ENCODE results near the gene CLIC1. TPM values are rescaled to one million over a fixed set of nuclear protein-coding genes. Genes with fewer than 3 reads are reported as not detected.
A peak's percentile ranks its signal among the peaks of the same experiment; 100 is the strongest.

Gene CLIC1
- total RNA-seq, 2 experiments from 2014 or later: 314 to 413 TPM

GRCh38 chr6:31779908-31780307 lies 43.6 kb upstream of the CLIC1 start:
- peaks cover 73% of the 10 kb centered on the region for H3K36me3 ChIP-seq (ENCODE audit: insufficient read depth, low read length)
- intact Hi-C loops (cut with micrococcal nuclease; ENCODE audit: unreplicated experiment): no loop called here
- DNase-seq (ENCODE audit: low spot score): no peak
- no peaks in the 10 kb centered on the region for H3K9me2 ChIP-seq (ENCODE audit: insufficient read depth, low read length)
- no peak for TF ChIP-seq EZH2phosphoT487 (IDR thresholded peaks at IDR 0.05; ENCODE audit: borderline replicate concordance, low read depth, low read length)
- no peak for TF ChIP-seq CTCF (conservative IDR thresholded peaks at IDR 0.05; ENCODE audit: low read length)
- H3K9me3 ChIP-seq (ENCODE audit: low read length): no peaks in the 10 kb centered on the region
- no peak overlapping the region for H3K27ac ChIP-seq (ENCODE audit: low read depth, low read length, poor library complexity, severe bottlenecking)
- CTCF ChIA-PET (ENCODE audit: unreplicated experiment): no interaction called here
- H3K4me3 ChIP-seq (ENCODE audit: low read depth, low read length, poor library complexity, severe bottlenecking): no peak overlapping the region
- no TSS peak for BruUV-seq (replicated peaks)
- H3K79me2 ChIP-seq (ENCODE audit: insufficient read depth, low read depth, low read length): no peaks in the 10 kb centered on the region
- H3K4me1 ChIP-seq (ENCODE audit: insufficient read depth, low read length, poor library complexity, severe bottlenecking): no peaks in the 10 kb centered on the region
- no peak overlapping the region for H3K4me2 ChIP-seq (ENCODE audit: low read length)
- H4K20me1 ChIP-seq (ENCODE audit: insufficient read depth, low read length): no peaks in the 10 kb centered on the region; the same call in 1 of the 2 replicates
- POLR2A ChIA-PET: interaction anchor here (1.0 kb wide), 1 partner anchor 27 kb away, joined by 3 read pairs; the partner anchor contains the start of gene LSM2
- H2AFZ ChIP-seq (ENCODE audit: low read length): no peak overlapping the region

GRCh38 chr6:31778999-31779885 lies 42.9 kb upstream of the CLIC1 start:
- H3K36me3 ChIP-seq (ENCODE audit: insufficient read depth, low read length): peaks cover 66% of the 10 kb centered on the region
- H3K4me1 ChIP-seq (ENCODE audit: insufficient read depth, low read length, poor library complexity, severe bottlenecking): no peaks in the 10 kb centered on the region
- no TSS peak for BruUV-seq (replicated peaks)
- no peak overlapping the region for H3K4me2 ChIP-seq (ENCODE audit: low read length)
- H3K9me2 ChIP-seq (ENCODE audit: insufficient read depth, low read length): no peaks in the 10 kb centered on the region
- ChIA-PET CTCF (ENCODE audit: unreplicated experiment) (no interaction called here), POLR2A (interaction anchor here (1.0 kb wide), 1 partner anchor 28 kb away, joined by 3 read pairs; the partner anchor contains the start of gene LSM2)
- H2AFZ ChIP-seq (ENCODE audit: low read length): no peak overlapping the region
- no peak for TF ChIP-seq EZH2phosphoT487 (IDR thresholded peaks at IDR 0.05; ENCODE audit: borderline replicate concordance, low read depth, low read length)
- TF ChIP-seq CTCF (conservative IDR thresholded peaks at IDR 0.05; ENCODE audit: low read length): no peak
- no peak overlapping the region for H3K4me3 ChIP-seq (ENCODE audit: low read depth, low read length, poor library complexity, severe bottlenecking)
- no peaks in the 10 kb centered on the region for H3K9me3 ChIP-seq (ENCODE audit: low read length)
- H3K27ac ChIP-seq (ENCODE audit: low read depth, low read length, poor library complexity, severe bottlenecking): no peak overlapping the region
- DNase-seq (ENCODE audit: low spot score): no peak
- H3K79me2 ChIP-seq (ENCODE audit: insufficient read depth, low read depth, low read length): no peaks in the 10 kb centered on the region
- intact Hi-C loops (cut with micrococcal nuclease; ENCODE audit: unreplicated experiment): no loop called here
- H4K20me1 ChIP-seq (ENCODE audit: insufficient read depth, low read length): no peaks in the 10 kb centered on the region; the same call in 1 of the 2 replicates

- POLR2A ChIA-PET: no interaction called here
- intact Hi-C loops (cut with micrococcal nuclease; ENCODE audit: unreplicated experiment): no loop called here
Measured at GRCh38 chr6:31778193-31778592, 41.9 kb upstream of the CLIC1 start.

More at GRCh38 chr6:31778193-31778592, 41.9 kb upstream of the CLIC1 start:
- no peak for DNase-seq (ENCODE audit: low spot score)
- H3K4me2 ChIP-seq (ENCODE audit: low read length): no peak overlapping the region
- no peaks in the 10 kb centered on the region; the same call in 1 of the 2 replicates for H4K20me1 ChIP-seq (ENCODE audit: insufficient read depth, low read length)
- H3K79me2 ChIP-seq (ENCODE audit: insufficient read depth, low read depth, low read length): no peaks in the 10 kb centered on the region
- H3K36me3 ChIP-seq (ENCODE audit: insufficient read depth, low read length): peaks cover 56% of the 10 kb centered on the region
- H2AFZ ChIP-seq (ENCODE audit: low read length): no peak overlapping the region
- TSS peak; percentile 59 for BruUV-seq (replicated peaks)
- H3K9me2 ChIP-seq (ENCODE audit: insufficient read depth, low read length): no peaks in the 10 kb centered on the region
- H3K27ac ChIP-seq (ENCODE audit: low read depth, low read length, poor library complexity, severe bottlenecking): no peak overlapping the region
- TF ChIP-seq CTCF (conservative IDR thresholded peaks at IDR 0.05; ENCODE audit: low read length) (no peak), EZH2phosphoT487 (IDR thresholded peaks at IDR 0.05; ENCODE audit: borderline replicate concordance, low read depth, low read length) (no peak)
- H3K4me1 ChIP-seq (ENCODE audit: insufficient read depth, low read length, poor library complexity, severe bottlenecking): no peaks in the 10 kb centered on the region
- no peaks in the 10 kb centered on the region for H3K9me3 ChIP-seq (ENCODE audit: low read length)
- no peak overlapping the region for H3K4me3 ChIP-seq (ENCODE audit: low read depth, low read length, poor library complexity, severe bottlenecking)
- CTCF ChIA-PET (ENCODE audit: unreplicated experiment): no interaction called here

Measured in OCI-LY7 (cell line).